ENCODE data around the gene TOR2A.

Gene TOR2A

GRCh38 chr9:127700140-127700539 lies 35.0 kb downstream of the TOR2A start:
- Histone ChIP-seq H3K4me1 (ENCODE audit: insufficient read depth, low read length, poor library complexity, severe bottlenecking) (no peaks in the 10 kb centered on the region), H4K20me1 (ENCODE audit: insufficient read depth, low read length, poor library complexity, severe bottlenecking) (no peaks in the 10 kb centered on the region), H3K27me3 (ENCODE audit: insufficient read depth, low read length, poor library complexity, severe bottlenecking) (no peaks in the 10 kb centered on the region), H3K9ac (ENCODE audit: low read depth, low read length, poor library complexity, severe bottlenecking) (no peak overlapping the region), H3K9me3 (ENCODE audit: insufficient read depth, low read depth, low read length) (no peaks in the 10 kb centered on the region), H3K9me2 (replicated peaks; ENCODE audit: low read depth, low read length) (no peaks in the 10 kb centered on the region), H3K4me2 (ENCODE audit: low read depth, low read length, poor library complexity, severe bottlenecking) (no peak overlapping the region), H3K4me3 (ENCODE audit: low read length, poor library complexity, severe bottlenecking) (no peak overlapping the region), H3K36me3 (ENCODE audit: insufficient read depth, low read length) (no peaks in the 10 kb centered on the region), H2AFZ (ENCODE audit: low read length) (no peak overlapping the region), H3K79me2 (ENCODE audit: insufficient read depth, low read length) (no peaks in the 10 kb centered on the region), H3F3A (ENCODE audit: low read depth) (no peaks in the 10 kb centered on the region)
- TF ChIP-seq CTCF (conservative IDR thresholded peaks at IDR 0.05; ENCODE audit: low read length) (no peak), EZH2phosphoT487 (IDR thresholded peaks at IDR 0.05; ENCODE audit: borderline replicate concordance) (no peak)

GRCh38 chr9:127698985-127699670 lies 36.0 kb downstream of the TOR2A start:
- H3K36me3 ChIP-seq (ENCODE audit: insufficient read depth, low read length): no peaks in the 10 kb centered on the region
- no peak overlapping the region for H3K9ac ChIP-seq (ENCODE audit: low read depth, low read length, poor library complexity, severe bottlenecking)
- no peaks in the 10 kb centered on the region for H3F3A ChIP-seq (ENCODE audit: low read depth)
- no peaks in the 10 kb centered on the region for H3K9me2 ChIP-seq (replicated peaks; ENCODE audit: low read depth, low read length)
- H3K79me2 ChIP-seq (ENCODE audit: insufficient read depth, low read length): no peaks in the 10 kb centered on the region
- H4K20me1 ChIP-seq (ENCODE audit: insufficient read depth, low read length, poor library complexity, severe bottlenecking): no peaks in the 10 kb centered on the region
- no peaks in the 10 kb centered on the region for H3K9me3 ChIP-seq (ENCODE audit: insufficient read depth, low read depth, low read length)
- H3K4me2 ChIP-seq (ENCODE audit: low read depth, low read length, poor library complexity, severe bottlenecking): no peak overlapping the region
- no peak overlapping the region for H3K4me3 ChIP-seq (ENCODE audit: low read length, poor library complexity, severe bottlenecking)
- H3K4me1 ChIP-seq (ENCODE audit: insufficient read depth, low read length, poor library complexity, severe bottlenecking): no peaks in the 10 kb centered on the region
- TF ChIP-seq EZH2phosphoT487 (IDR thresholded peaks at IDR 0.05; ENCODE audit: borderline replicate concordance) (no peak), CTCF (conservative IDR thresholded peaks at IDR 0.05; ENCODE audit: low read length) (no peak)
- no peak overlapping the region for H2AFZ ChIP-seq (ENCODE audit: low read length)
- H3K27me3 ChIP-seq (ENCODE audit: insufficient read depth, low read length, poor library complexity, severe bottlenecking): no peaks in the 10 kb centered on the region

- no peaks in the 10 kb centered on the region for H3F3A ChIP-seq (ENCODE audit: low read depth)
- no peaks in the 10 kb centered on the region for H3K36me3 ChIP-seq (ENCODE audit: insufficient read depth, low read length)
- no peaks in the 10 kb centered on the region for H4K20me1 ChIP-seq (ENCODE audit: insufficient read depth, low read length, poor library complexity, severe bottlenecking)
- no peak for TF ChIP-seq EZH2phosphoT487 (IDR thresholded peaks at IDR 0.05; ENCODE audit: borderline replicate concordance)
- no peak for TF ChIP-seq CTCF (conservative IDR thresholded peaks at IDR 0.05; ENCODE audit: low read length)
- no peak overlapping the region for H3K4me3 ChIP-seq (ENCODE audit: low read length, poor library complexity, severe bottlenecking)
- no peak overlapping the region for H2AFZ ChIP-seq (ENCODE audit: low read length)
- no peaks in the 10 kb centered on the region for H3K79me2 ChIP-seq (ENCODE audit: insufficient read depth, low read length)
- no peak overlapping the region for H3K9ac ChIP-seq (ENCODE audit: low read depth, low read length, poor library complexity, severe bottlenecking)
- no peak overlapping the region for H3K4me2 ChIP-seq (ENCODE audit: low read depth, low read length, poor library complexity, severe bottlenecking)
- H3K27me3 ChIP-seq (ENCODE audit: insufficient read depth, low read length, poor library complexity, severe bottlenecking): no peaks in the 10 kb centered on the region
- H3K9me3 ChIP-seq (ENCODE audit: insufficient read depth, low read depth, low read length): no peaks in the 10 kb centered on the region
- no peaks in the 10 kb centered on the region for H3K9me2 ChIP-seq (replicated peaks; ENCODE audit: low read depth, low read length)
- H3K4me1 ChIP-seq (ENCODE audit: insufficient read depth, low read length, poor library complexity, severe bottlenecking): no peaks in the 10 kb centered on the region
These were observed 36.7 kb downstream of the TOR2A start for GRCh38 chr9:127698386-127698785.

Measured in Loucy (cell line).